Measurements from ENCODE around the gene AURKAIP1.
"Not testable (repeated sequence)": the region's sequence is repeated elsewhere in the genome, so short reads cannot be mapped to it uniquely, and the experiment has no call there.

GRCh38 chr1:1370094-1370493 lies 4.9 kb downstream of the AURKAIP1 start:
- TF ChIP-seq PAX5 (IDR thresholded peaks at IDR 0.05; ENCODE audit: insufficient read depth, low read length, severe bottlenecking); POLR2A (IDR thresholded peaks at IDR 0.05; ENCODE audit: low read depth, low read length); POLR2AphosphoS5 (IDR thresholded peaks at IDR 0.05; ENCODE audit: low read depth, low read length); SPI1 (IDR thresholded peaks at IDR 0.05; ENCODE audit: low read depth, low read length); POU2F2 (IDR thresholded peaks at IDR 0.05; ENCODE audit: low read depth, low read length); TAF1 (IDR thresholded peaks at IDR 0.05; ENCODE audit: low read depth, low read length): not testable (repeated sequence)
